NCI-H1092 treated with DMSO at 0.1 percent for 48 hours (cell line): ENCODE results near the gene LPCAT1.
"Not testable (repeated sequence)": the region's sequence is repeated elsewhere in the genome, so short reads cannot be mapped to it uniquely, and the experiment has no call there.

Experiments used
- DNase-seq: peaks from one replicate; lab custom pipeline; 2025; lab: John Stamatoyannopoulos, UW

LPCAT1 gene

GRCh38 chr5:1523793-1524480 lies at the start of gene LPCAT1:
LPCAT1 (minus strand) TSS chr5:1523960; CDS start chr5:1523844, 116 bp downstream.
- DNase-seq: peak; percentile 83

GRCh38 chr5:1571875-1572274 lies 48.1 kb upstream of the LPCAT1 start:
- DNase-seq: not testable (repeated sequence)

- DNase-seq: no peak
Observed at GRCh38 chr5:1570975-1571374, 47.2 kb upstream of the LPCAT1 start.

GRCh38 chr5:1568201-1568979 lies 44.6 kb upstream of the LPCAT1 start:
- DNase-seq: no peak

- not testable (repeated sequence) for DNase-seq
Observed at GRCh38 chr5:1567527-1568200, 43.9 kb upstream of the LPCAT1 start.

- DNase-seq: no peak
Observed at GRCh38 chr5:1565737-1566734, 42.3 kb upstream of the LPCAT1 start.

- no peak for DNase-seq
Observed at GRCh38 chr5:1564824-1565736, 41.3 kb upstream of the LPCAT1 start.

GRCh38 chr5:1564182-1564748 lies 40.5 kb upstream of the LPCAT1 start:
- DNase-seq: no peak

- no peak for DNase-seq
Observed at GRCh38 chr5:1563617-1564181, 39.9 kb upstream of the LPCAT1 start.

- no peak for DNase-seq
Observed at GRCh38 chr5:1563051-1563461, 39.3 kb upstream of the LPCAT1 start.

GRCh38 chr5:1562599-1562998 lies 38.8 kb upstream of the LPCAT1 start:
- no peak for DNase-seq

GRCh38 chr5:1561402-1561929 lies 37.7 kb upstream of the LPCAT1 start:
- DNase-seq: no peak

- DNase-seq: not testable (repeated sequence)
Observed at GRCh38 chr5:1560499-1560898, 36.7 kb upstream of the LPCAT1 start.

GRCh38 chr5:1558944-1559343 lies 35.2 kb upstream of the LPCAT1 start:
- DNase-seq: no peak

GRCh38 chr5:1557114-1557873 lies 33.5 kb upstream of the LPCAT1 start:
- no peak for DNase-seq

GRCh38 chr5:1555808-1556731 lies 32.3 kb upstream of the LPCAT1 start:
- no peak for DNase-seq

- DNase-seq: peak; percentile 76
Observed at GRCh38 chr5:1555011-1555807, 31.4 kb upstream of the LPCAT1 start.
